ENCODE data around the gene OR51B5. TPM values are rescaled to one million over a fixed set of nuclear protein-coding genes. Genes with fewer than 3 reads are reported as not detected.

Gene OR51B5, protein sequence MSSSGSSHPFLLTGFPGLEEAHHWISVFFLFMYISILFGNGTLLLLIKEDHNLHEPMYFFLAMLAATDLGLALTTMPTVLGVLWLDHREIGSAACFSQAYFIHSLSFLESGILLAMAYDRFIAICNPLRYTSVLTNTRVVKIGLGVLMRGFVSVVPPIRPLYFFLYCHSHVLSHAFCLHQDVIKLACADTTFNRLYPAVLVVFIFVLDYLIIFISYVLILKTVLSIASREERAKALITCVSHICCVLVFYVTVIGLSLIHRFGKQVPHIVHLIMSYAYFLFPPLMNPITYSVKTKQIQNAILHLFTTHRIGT
- total RNA-seq (2021) (not detected in 2 replicates), Bru-seq, nascent RNA (not detected), BruChase-seq, experiment 1, labeled RNA remaining after a 2-hour chase (not detected), BruChase-seq, experiment 2, labeled RNA remaining after a 6-hour chase (not detected)
- long read RNA-seq = 0 reads

DNA sequence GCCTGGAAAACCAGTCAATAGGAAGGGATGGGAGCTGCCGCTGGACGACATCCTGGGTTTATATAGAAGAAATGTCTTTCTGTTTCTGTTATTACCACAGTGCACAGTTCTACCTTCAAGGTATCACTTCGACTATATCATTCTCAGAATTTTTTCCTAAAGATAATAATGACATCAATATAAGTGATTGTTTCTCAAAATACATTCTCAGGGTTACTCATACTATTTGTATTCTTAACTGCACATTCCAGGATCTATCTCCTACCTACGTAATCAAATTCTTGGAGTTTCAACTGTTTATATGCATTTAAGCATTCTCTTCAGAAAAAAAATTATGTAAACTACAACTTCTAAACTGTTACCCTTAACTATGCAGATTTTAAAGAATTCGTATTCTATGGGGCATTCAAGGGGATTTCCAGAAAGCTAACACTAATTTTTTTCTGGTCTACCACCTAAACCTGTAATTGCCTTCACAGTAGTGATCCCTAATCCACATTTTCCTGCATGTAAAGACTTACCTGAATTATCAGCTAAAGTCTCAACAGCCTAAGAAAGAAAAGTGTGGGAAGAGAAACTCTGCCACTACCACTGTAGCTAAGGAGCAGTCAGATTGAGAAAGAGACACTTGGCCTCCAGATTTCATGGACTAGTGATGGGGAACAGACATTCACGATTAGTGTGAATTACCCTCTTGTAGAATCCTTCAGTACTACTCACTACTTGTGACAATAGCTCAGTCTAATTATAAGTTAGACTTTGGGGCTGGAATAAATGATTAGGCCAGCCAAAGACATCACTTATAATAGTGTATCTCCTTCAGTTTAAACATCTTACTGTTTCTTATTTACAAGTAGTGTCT lies at the start of gene OR51B5:
OR51B5 (minus strand) TSS at position 51 of the 862 bp plus-strand sequence; CDS start at position 51, 0 bp downstream.
- Histone ChIP-seq H3K4me1 (ENCODE audit: insufficient read depth, low read length, poor library complexity, severe bottlenecking) (no peaks in the 10 kb centered on the region), H3K27ac (ENCODE audit: low read depth, low read length, poor library complexity, severe bottlenecking) (no peak within 1 kb of the TSS), H3K4me3 (ENCODE audit: low read depth, low read length, poor library complexity, severe bottlenecking) (no peak within 1 kb of the TSS), H3K9me3 (ENCODE audit: low read depth, low read length, poor library complexity, severe bottlenecking) (no peaks in the 10 kb centered on the region), H3K36me3 (ENCODE audit: insufficient read depth, low read length, poor library complexity, severe bottlenecking) (no peaks in the 10 kb centered on the region), H3K27me3 (replicated peaks; ENCODE audit: insufficient read depth, low read depth, low read length, poor library complexity) (no peaks in the 10 kb centered on the region)
- DNase-seq (ENCODE audit: low spot score) = no peak
- intact Hi-C loops (cut with micrococcal nuclease; ENCODE audit: unreplicated experiment) = no loop called here
- ChIA-PET POLR2A (ENCODE audit: low non-redundant PET) (interaction anchor here (0.6 kb wide), 1 partner anchor 20 kb away, joined by 9 read pairs; no protein-coding TSS in a partner anchor), CTCF (no interaction called here)
- no TSS peak for BruUV-seq (replicated peaks)
- no peak for TF ChIP-seq EZH2 (IDR thresholded peaks at IDR 0.05; ENCODE audit: borderline replicate concordance, low read depth, low read length, poor library complexity, severe bottlenecking)
- TF ChIP-seq, protein P1, sequence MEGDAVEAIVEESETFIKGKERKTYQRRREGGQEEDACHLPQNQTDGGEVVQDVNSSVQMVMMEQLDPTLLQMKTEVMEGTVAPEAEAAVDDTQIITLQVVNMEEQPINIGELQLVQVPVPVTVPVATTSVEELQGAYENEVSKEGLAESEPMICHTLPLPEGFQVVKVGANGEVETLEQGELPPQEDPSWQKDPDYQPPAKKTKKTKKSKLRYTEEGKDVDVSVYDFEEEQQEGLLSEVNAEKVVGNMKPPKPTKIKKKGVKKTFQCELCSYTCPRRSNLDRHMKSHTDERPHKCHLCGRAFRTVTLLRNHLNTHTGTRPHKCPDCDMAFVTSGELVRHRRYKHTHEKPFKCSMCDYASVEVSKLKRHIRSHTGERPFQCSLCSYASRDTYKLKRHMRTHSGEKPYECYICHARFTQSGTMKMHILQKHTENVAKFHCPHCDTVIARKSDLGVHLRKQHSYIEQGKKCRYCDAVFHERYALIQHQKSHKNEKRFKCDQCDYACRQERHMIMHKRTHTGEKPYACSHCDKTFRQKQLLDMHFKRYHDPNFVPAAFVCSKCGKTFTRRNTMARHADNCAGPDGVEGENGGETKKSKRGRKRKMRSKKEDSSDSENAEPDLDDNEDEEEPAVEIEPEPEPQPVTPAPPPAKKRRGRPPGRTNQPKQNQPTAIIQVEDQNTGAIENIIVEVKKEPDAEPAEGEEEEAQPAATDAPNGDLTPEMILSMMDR (conservative IDR thresholded peaks at IDR 0.05; ENCODE audit: low read depth, low read length) = no peak

DNA sequence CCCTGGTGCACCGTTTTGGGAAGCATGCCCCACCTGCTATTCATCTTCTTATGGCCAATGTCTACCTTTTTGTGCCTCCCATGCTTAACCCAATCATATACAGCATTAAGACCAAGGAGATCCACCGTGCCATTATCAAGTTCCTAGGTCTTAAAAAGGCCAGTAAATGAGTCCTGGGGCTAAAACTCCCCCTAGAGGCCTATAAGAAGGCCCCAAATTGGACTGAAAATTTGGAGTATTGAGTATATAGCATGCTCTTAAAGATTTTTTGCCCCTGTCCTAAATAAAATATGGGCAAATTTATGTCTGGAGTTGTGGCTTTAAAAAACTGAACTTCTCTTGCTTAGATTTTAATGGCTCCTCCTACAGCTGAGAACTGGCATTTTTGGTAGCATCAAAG lies 46.9 kb upstream of the OR51B5 start:
- Histone ChIP-seq H3K4me1 (ENCODE audit: insufficient read depth, low read length, poor library complexity, severe bottlenecking) (no peaks in the 10 kb centered on the region), H3K36me3 (ENCODE audit: insufficient read depth, low read length, poor library complexity, severe bottlenecking) (no peaks in the 10 kb centered on the region), H3K9me3 (ENCODE audit: low read depth, low read length, poor library complexity, severe bottlenecking) (no peaks in the 10 kb centered on the region), H3K27ac (ENCODE audit: low read depth, low read length, poor library complexity, severe bottlenecking) (no peak overlapping the region), H3K4me3 (ENCODE audit: low read depth, low read length, poor library complexity, severe bottlenecking) (no peak overlapping the region), H3K27me3 (replicated peaks; ENCODE audit: insufficient read depth, low read depth, low read length, poor library complexity) (no peaks in the 10 kb centered on the region)
- no peak for DNase-seq (ENCODE audit: low spot score)
- ChIA-PET CTCF (no interaction called here), POLR2A (ENCODE audit: low non-redundant PET) (no interaction called here)
- intact Hi-C loops (cut with micrococcal nuclease; ENCODE audit: unreplicated experiment) = no loop called here
- TF ChIP-seq EZH2 (IDR thresholded peaks at IDR 0.05; ENCODE audit: borderline replicate concordance, low read depth, low read length, poor library complexity, severe bottlenecking) = no peak
- TF ChIP-seq, protein P1 (conservative IDR thresholded peaks at IDR 0.05; ENCODE audit: low read depth, low read length) = no peak
- BruUV-seq (replicated peaks) = no TSS peak

DNA sequence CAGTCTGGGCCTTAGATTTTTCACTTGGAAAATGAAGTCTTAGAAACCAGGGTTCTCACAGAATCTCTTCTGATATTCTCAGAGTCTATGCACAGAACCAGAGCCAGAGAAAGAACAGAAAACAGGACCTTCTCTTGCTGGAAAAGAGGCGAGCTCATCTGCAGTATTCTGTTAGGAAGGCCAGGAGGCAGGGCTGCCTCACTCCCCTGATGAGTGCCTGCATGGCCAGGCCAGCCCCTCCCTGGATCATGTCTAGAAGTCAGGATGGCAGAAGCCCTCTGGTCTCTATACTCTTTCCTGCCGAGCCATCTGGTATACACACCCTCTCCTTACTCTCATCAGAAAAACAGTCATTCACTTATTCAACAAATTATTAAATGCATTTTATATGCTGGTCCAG lies 41.0 kb upstream of the OR51B5 start:
- no peaks in the 10 kb centered on the region for H3K9me3 ChIP-seq (ENCODE audit: low read depth, low read length, poor library complexity, severe bottlenecking)
- no peak for TF ChIP-seq EZH2 (IDR thresholded peaks at IDR 0.05; ENCODE audit: borderline replicate concordance, low read depth, low read length, poor library complexity, severe bottlenecking)
- TF ChIP-seq, protein P1 (conservative IDR thresholded peaks at IDR 0.05; ENCODE audit: low read depth, low read length) = no peak
- BruUV-seq (replicated peaks) = no TSS peak
- ChIA-PET CTCF (no interaction called here), POLR2A (ENCODE audit: low non-redundant PET) (interaction anchor here (0.6 kb wide), 1 partner anchor 214 kb away, joined by 3 read pairs; no protein-coding TSS in a partner anchor)
- no peaks in the 10 kb centered on the region for H3K36me3 ChIP-seq (ENCODE audit: insufficient read depth, low read length, poor library complexity, severe bottlenecking)
- H3K4me3 ChIP-seq (ENCODE audit: low read depth, low read length, poor library complexity, severe bottlenecking) = no peak overlapping the region
- H3K27ac ChIP-seq (ENCODE audit: low read depth, low read length, poor library complexity, severe bottlenecking) = no peak overlapping the region
- H3K4me1 ChIP-seq (ENCODE audit: insufficient read depth, low read length, poor library complexity, severe bottlenecking) = no peaks in the 10 kb centered on the region
- no peaks in the 10 kb centered on the region for H3K27me3 ChIP-seq (replicated peaks; ENCODE audit: insufficient read depth, low read depth, low read length, poor library complexity)
- intact Hi-C loops (cut with micrococcal nuclease; ENCODE audit: unreplicated experiment) = loop anchor here (1.0 to 5.0 kb wide), 2 partner anchors 182 to 260 kb away; partner anchors contain the start of gene OR51V1
- no peak for DNase-seq (ENCODE audit: low spot score)
